ENCODE results near the gene PAX5. TPM values are rescaled to one million over a fixed set of nuclear protein-coding genes. Genes with fewer than 3 reads are reported as not detected.

Gene PAX5
- total and polyA plus RNA-seq, 2 of the 13 experiments (the other 11 are each of a cell fraction or from before 2014, with no cell fraction given): not detected

- TF ChIP-seq MED8 (CRISPR knock-in tag; IDR thresholded peaks at IDR 0.05; ENCODE audit: insufficient replicate concordance): no peak
- no peak for TF ChIP-seq HNRNPH1 (optimal IDR thresholded peaks at IDR 0.05; ENCODE audit: low read depth, low read length)
- TF ChIP-seq CEBPB (IDR thresholded peaks at IDR 0.05; ENCODE audit: borderline replicate concordance, low read depth, low read length): no peak
- TF ChIP-seq ZNF878 (CRISPR knock-in tag; IDR thresholded peaks at IDR 0.05): no peak
- TF ChIP-seq MED1 (CRISPR knock-in tag; IDR thresholded peaks at IDR 0.05): no peak
- TF ChIP-seq EHMT2 (IDR thresholded peaks at IDR 0.05; ENCODE audit: borderline replicate concordance, low read depth, low read length): no peak
Observed at GRCh38 chr9:36893911-36894310, 140.2 kb downstream of the PAX5 start (continued).

GRCh38 chr9:36893184-36893583, 140.9 kb downstream of the PAX5 start:
- no peaks in the 10 kb centered on the region for H3K36me3 ChIP-seq (replicated peaks in 1 of 2; ENCODE audit: control insufficient read depth in 1 of 2, insufficient read depth in 2 of 2, low read length in 2 of 2)
- WGBS (ENCODE audit: low lambda C conversion rate): 64% methylated on average over 3 of the region's 8 CpGs
- no peaks in the 10 kb centered on the region for H3K4me1 ChIP-seq (ENCODE audit: insufficient read depth, low read length)
- no peak overlapping the region for H3K4me2 ChIP-seq (ENCODE audit: low read depth, low read length)
- CTCF ChIA-PET (ENCODE audit: low intra/inter-chr PET ratio, low total read pairs): no interaction called here
- peaks cover 1 to 60% of the 10 kb centered on the region in 2 experiments; a peak in 4 of 5 replicates for H3K27me3 ChIP-seq (ENCODE audit: control insufficient read depth in 1 of 2, insufficient read depth in 2 of 2, low read length in 2 of 2)
- no peaks in the 10 kb centered on the region for H3K9me3 ChIP-seq (ENCODE audit: low read length)
- BruUV-seq (replicated peaks): no TSS peak
- no peak for ATAC-seq
- POLR2A ChIA-PET: no interaction called here
- no peak overlapping the region for H3K4me3 ChIP-seq (replicated peaks in 1 of 3; ENCODE audit: insufficient read depth in 1 of 3, low read depth in 2 of 3, low read length in 3 of 3)
- no peak overlapping the region for H3K9ac ChIP-seq (ENCODE audit: insufficient read depth, low read depth, low read length)
- no peak for DNase-seq (ENCODE audit: low spot score)
- intact Hi-C loops (cut with micrococcal nuclease; ENCODE audit: unreplicated experiment) (no loop called here), in situ Hi-C loops (cut with HindIII; ENCODE audit: extremely low pct_ligation_motif_present, low pct_unique_long_range_greater_than_20kb) (no loop called here)
- H2AFZ ChIP-seq (ENCODE audit: low read length): no peak overlapping the region
- no peaks in the 10 kb centered on the region for H4K20me1 ChIP-seq (ENCODE audit: insufficient read depth, low read length)
- no peak overlapping the region for H3K27ac ChIP-seq (ENCODE audit: extremely low read length, insufficient read depth, low read length)
- FAIRE-seq: no peak
- no peaks in the 10 kb centered on the region for H3K79me2 ChIP-seq (ENCODE audit: insufficient read depth, low read length)
- TF ChIP-seq ZNF784 (CRISPR knock-in tag; IDR thresholded peaks at IDR 0.05; ENCODE audit: borderline replicate concordance): no peak
- TF ChIP-seq, protein P1, sequence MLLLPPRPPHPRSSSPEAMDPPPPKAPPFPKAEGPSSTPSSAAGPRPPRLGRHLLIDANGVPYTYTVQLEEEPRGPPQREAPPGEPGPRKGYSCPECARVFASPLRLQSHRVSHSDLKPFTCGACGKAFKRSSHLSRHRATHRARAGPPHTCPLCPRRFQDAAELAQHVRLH (CRISPR knock-in tag; IDR thresholded peaks at IDR 0.05; ENCODE audit: borderline replicate concordance, low read depth): no peak
- TF ChIP-seq ZNF646 (CRISPR knock-in tag; IDR thresholded peaks at IDR 0.05): no peak
- no peak for TF ChIP-seq NKX3-1 (CRISPR knock-in tag; IDR thresholded peaks at IDR 0.05)
- TF ChIP-seq SCMH1 (CRISPR knock-in tag; IDR thresholded peaks at IDR 0.05; ENCODE audit: borderline replicate concordance): no peak
- no peak for TF ChIP-seq SAFB2 (CRISPR knock-in tag; IDR thresholded peaks at IDR 0.05; ENCODE audit: borderline replicate concordance, low read depth)
- TF ChIP-seq, protein P2, sequence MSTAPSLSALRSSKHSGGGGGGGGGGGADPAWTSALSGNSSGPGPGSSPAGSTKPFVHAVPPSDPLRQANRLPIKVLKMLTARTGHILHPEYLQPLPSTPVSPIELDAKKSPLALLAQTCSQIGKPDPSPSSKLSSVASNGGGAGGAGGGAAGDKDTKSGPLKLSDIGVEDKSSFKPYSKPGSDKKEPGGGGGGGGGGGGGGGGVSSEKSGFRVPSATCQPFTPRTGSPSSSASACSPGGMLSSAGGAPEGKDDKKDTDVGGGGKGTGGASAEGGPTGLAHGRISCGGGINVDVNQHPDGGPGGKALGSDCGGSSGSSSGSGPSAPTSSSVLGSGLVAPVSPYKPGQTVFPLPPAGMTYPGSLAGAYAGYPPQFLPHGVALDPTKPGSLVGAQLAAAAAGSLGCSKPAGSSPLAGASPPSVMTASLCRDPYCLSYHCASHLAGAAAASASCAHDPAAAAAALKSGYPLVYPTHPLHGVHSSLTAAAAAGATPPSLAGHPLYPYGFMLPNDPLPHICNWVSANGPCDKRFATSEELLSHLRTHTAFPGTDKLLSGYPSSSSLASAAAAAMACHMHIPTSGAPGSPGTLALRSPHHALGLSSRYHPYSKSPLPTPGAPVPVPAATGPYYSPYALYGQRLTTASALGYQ (CRISPR knock-in tag; IDR thresholded peaks at IDR 0.05): no peak

Data from HepG2 (cell line).